K562 (cell line): ENCODE measurements around the gene HNRNPU.

Experiments used
- CTCF ChIP-seq, 3 experiments: IDR thresholded peaks in 2 of 3; conservative IDR thresholded peaks in 1 of 3; 2 replicates each; pipeline ENCODE4 v1.5.1; 2011 to 2012; ENCODE audit warnings: low read length in 3 of 3, mild to moderate bottlenecking in 3 of 3, control low read depth in 2 of 3, improper control_type of control experiment in 1 of 3, inconsistent platforms in 1 of 3, low read depth in 1 of 3, mixed read lengths in 1 of 3, moderate library complexity in 1 of 3; ENCODE audit not compliant: insufficient read depth in 2 of 3
- HCFC1 ChIP-seq: IDR thresholded peaks from 2 replicates; pipeline ENCODE4 v1.6.1; 2012; ENCODE audit warnings: low read depth, low read length, improper control_type of control experiment
- HDGF ChIP-seq: fragments of 450-650 bp; IDR thresholded peaks from 2 replicates; pipeline ENCODE4 v1.6.1; 2016
- MAFF ChIP-seq: IDR thresholded peaks from 2 replicates; pipeline ENCODE4 v1.6.1; 2012; ENCODE audit warnings: low read length, improper control_type of control experiment
- POLR2A ChIP-seq: fragments of 450-650 bp; conservative IDR thresholded peaks from 2 replicates; pipeline ENCODE4 v1.6.1; 2016
- RCOR1 ChIP-seq, 2 experiments: IDR thresholded peaks; 2 replicates each; pipeline ENCODE4 v1.6.1; 2012; ENCODE audit warnings: low read depth in 2 of 2, low read length in 2 of 2, borderline replicate concordance in 1 of 2, improper control_type of control experiment in 1 of 2
- ZNF384 ChIP-seq: IDR thresholded peaks from 2 replicates; pipeline ENCODE4 v1.6.1; 2012; ENCODE audit warnings: low read depth, low read length, improper control_type of control experiment
- ZNF407 ChIP-seq: fragments of 450-650 bp; IDR thresholded peaks from 2 replicates; pipeline ENCODE4 v1.6.1; 2016; ENCODE audit warnings: low read depth
- TF ChIP-seq, protein P1 (sequence below): fragments of 450-650 bp; IDR thresholded peaks from 2 replicates; pipeline ENCODE4 v1.6.1; 2017; ENCODE audit warnings: mild to moderate bottlenecking, moderate library complexity
- TF ChIP-seq, protein P2 (sequence below): fragments of 250-450 bp; sonication (Bioruptor Pico); IDR thresholded peaks from 2 replicates; pipeline ENCODE4 v1.5.0; 2020; ENCODE audit warnings: mild to moderate bottlenecking, borderline replicate concordance

DNA sequence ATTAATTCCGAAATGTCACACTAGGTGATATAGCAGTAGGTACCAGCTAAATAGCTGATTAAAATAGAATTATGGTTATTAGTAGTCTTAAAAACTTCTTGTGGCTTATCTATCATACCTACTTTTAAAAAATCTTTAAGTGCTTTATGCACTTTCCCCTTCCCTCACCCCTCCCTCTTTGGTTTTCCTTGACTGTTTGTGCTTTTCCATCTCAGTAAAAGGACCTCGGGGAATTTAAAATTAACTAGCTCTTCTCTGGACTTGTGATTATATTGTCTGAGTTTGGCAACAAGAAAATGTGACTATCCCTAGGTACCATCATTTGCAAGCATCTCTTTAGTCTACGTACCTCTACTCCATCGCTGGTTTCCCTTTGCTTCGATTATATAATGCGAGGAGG lies 17.7 kb downstream of the HNRNPU start:
- peak; percentile 4; the same call in 1 of the 2 replicates for TF ChIP-seq POLR2A
- TF ChIP-seq ZNF407: no peak
- TF ChIP-seq HCFC1: no peak
- TF ChIP-seq, protein P1, sequence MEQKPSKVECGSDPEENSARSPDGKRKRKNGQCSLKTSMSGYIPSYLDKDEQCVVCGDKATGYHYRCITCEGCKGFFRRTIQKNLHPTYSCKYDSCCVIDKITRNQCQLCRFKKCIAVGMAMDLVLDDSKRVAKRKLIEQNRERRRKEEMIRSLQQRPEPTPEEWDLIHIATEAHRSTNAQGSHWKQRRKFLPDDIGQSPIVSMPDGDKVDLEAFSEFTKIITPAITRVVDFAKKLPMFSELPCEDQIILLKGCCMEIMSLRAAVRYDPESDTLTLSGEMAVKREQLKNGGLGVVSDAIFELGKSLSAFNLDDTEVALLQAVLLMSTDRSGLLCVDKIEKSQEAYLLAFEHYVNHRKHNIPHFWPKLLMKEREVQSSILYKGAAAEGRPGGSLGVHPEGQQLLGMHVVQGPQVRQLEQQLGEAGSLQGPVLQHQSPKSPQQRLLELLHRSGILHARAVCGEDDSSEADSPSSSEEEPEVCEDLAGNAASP: no peak
- no peak for TF ChIP-seq CTCF (IDR thresholded peaks at IDR 0.05 in 2 of 3, conservative IDR thresholded peaks at IDR 0.05 in 1 of 3; ENCODE audit: insufficient read depth in 2 of 3, low read depth in 1 of 3, low read length in 3 of 3)
- TF ChIP-seq RCOR1 (IDR thresholded peaks at IDR 0.05; ENCODE audit: borderline replicate concordance in 1 of 2, low read depth in 2 of 2, low read length in 2 of 2): no peak
- TF ChIP-seq MAFF: no peak
- no peak for TF ChIP-seq HDGF
- TF ChIP-seq ZNF384: no peak
- TF ChIP-seq, protein P2, sequence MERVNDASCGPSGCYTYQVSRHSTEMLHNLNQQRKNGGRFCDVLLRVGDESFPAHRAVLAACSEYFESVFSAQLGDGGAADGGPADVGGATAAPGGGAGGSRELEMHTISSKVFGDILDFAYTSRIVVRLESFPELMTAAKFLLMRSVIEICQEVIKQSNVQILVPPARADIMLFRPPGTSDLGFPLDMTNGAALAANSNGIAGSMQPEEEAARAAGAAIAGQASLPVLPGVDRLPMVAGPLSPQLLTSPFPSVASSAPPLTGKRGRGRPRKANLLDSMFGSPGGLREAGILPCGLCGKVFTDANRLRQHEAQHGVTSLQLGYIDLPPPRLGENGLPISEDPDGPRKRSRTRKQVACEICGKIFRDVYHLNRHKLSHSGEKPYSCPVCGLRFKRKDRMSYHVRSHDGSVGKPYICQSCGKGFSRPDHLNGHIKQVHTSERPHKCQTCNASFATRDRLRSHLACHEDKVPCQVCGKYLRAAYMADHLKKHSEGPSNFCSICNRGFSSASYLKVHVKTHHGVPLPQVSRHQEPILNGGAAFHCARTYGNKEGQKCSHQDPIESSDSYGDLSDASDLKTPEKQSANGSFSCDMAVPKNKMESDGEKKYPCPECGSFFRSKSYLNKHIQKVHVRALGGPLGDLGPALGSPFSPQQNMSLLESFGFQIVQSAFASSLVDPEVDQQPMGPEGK (CRISPR knock-in tag): no peak
